DMS153 treated with DMSO at 0.1 percent for 48 hours (cell line): ENCODE results near the gene DYSF.
A peak's percentile ranks its signal among the peaks of the same experiment; 100 is the strongest.

Experiments used
- DNase-seq: peaks from one replicate; lab custom pipeline; 2025; ENCODE audit not compliant: unreplicated experiment; lab: John Stamatoyannopoulos, UW

Gene DYSF

DNA sequence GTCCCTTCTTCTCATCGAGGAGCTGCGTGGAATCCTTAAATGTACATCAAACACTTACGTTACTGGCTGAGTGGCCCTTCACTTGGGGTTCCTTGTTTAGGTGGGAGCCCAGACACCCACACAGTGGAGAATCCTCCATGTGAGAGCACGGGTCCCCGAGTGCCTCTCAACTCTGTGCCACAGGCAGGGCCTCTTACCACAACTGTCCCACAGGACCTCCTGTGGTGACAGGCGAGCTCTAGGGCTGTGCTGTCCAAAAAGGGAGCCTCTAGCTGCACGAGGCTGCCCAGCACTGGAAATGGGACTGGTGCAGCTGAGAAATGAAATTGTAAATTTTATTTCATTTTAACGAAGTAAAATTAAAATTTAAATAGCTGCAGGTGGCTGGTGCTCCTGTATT, 145.7 kb downstream of the DYSF start:
- DNase-seq, result no peak

DNA sequence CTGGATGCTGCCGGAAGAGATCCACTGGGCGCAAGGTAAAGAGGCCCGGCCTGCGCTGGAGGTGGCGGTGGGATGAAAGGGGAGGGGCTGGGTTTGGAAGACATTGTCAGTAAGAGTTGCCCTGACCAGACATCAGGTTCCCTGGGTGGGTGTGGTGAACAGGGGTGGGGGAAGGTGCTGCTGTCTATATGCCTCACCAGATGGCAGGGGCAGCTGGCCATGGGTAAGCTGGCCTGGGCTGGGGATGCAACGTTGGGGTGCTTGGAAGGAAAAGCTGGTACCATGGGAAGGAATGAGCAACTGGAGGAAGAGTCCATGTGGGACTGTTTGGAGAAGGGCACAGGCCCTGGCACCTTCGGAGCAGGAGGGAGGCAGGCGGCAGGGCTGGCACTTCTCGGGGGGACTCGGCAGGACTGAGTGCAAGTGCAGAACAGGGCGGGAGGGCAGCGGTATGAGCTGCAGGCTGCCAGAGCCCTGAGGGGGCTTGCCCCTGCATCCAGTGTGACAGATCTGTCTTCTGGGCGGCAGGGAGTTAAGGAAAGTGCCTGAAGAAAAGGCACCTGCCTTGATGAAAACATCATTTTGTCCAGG, 146.4 kb downstream of the DYSF start:
- no peak for DNase-seq

DNA sequence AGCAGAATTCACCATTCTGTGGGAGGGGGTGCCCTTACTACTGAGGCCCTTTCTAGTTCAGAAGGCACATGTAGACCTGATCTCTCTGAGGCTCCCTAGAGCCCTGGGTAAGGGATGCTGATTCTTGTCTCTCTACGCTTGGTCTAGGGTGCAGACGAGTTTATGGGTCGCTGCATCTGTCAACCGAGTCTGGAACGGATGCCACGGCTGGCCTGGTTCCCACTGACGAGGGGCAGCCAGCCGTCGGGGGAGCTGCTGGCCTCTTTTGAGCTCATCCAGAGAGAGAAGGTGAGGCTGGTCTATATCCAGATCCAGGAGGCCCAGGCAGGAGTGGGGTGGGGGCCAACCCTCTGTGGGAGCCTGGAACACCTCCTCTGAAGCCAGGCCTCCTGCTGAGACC, 147.2 kb downstream of the DYSF start:
- DNase-seq, result no peak

- DNase-seq, result no peak
Observed at GRCh38 chr2:71601136-71602114, 148.1 kb downstream of the DYSF start.

DNA sequence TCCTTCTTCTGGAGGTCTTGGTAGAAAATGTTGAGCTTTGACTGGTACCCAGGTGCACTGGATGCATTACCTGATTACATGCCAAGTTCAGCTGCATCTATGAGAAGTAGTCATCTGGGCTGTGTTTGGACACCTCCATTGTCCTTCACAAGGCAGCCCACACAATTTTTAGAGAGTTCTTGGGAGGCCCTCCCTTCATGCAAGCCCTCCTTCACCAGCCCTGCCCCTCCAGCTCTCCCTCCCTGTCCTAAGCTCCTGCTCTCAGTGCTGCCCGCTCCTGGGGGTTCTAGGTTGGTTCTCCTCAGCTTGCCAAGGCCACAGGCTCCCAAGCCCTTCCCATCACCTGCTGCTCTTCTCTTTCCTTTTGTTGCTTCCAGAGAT, 148.7 kb downstream of the DYSF start:
- DNase-seq, result no peak

GRCh38 chr2:71602581-71602980, 149.2 kb downstream of the DYSF start:
- no peak for DNase-seq

- DNase-seq, result no peak
Observed at GRCh38 chr2:71603311-71603811, 150.0 kb downstream of the DYSF start.

DNA sequence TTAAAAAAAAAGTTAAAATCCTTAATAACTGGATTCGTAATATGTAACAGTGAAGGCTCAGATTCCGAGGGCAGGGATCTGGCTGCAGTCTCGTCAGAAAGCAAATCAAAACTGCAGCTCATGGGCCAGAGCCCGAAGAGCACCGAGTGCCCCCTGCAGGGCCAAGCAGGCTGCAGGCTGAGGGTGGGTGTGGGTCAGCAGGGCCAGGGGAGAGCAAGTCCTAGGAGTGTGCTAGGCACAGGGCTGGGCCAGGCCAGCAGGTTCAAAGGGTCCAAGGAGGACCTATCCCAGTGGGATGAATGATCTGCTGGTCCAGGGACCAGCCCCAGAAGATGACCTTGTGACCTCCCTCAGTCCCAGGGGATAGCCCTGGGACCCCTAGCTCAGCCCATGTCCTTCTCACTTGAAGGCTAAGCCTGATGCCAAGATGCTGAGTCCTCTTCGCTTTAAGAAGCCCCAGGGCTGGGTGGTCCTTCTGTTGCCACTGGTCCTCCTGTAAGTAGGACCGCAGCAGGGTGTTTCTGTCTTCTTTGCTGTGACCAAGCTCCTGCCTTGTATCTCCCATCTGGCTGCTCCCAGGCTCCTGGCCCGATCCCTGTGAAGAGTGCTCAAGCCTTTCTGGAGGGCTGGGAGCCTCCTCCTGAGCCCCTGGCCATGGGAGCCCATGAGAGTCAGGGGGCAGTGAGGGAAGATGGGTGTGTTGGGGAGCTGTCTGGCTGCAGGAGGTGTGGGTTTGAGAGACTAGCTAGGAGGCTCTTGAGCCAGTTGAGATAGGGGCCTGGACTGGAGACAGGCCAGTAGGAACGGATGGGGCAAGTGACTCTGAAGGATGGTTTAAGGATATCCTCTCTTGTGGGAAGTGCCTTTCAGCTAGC, 150.7 kb downstream of the DYSF start:
- no peak for DNase-seq

DNA sequence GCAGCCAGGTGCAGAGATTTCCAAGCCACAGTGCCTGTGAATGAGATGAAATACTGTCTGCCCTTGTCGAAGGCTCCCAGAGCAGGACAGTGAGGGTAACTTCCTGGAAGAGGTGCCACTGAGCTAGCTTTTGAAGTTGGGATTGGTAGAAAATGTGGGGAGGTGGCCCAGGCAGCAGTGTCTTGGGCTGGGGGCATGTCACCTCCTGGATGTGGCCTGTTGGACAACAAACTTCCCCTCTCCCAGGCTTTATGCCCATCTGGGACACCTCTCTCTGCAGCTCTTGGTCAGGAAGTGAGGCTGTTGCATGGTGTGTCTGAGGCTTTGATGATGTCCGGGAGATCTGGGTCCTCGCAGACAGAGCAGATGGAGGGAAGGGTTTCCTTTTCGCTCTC, 151.4 kb downstream of the DYSF start:
- no peak for DNase-seq

DNA sequence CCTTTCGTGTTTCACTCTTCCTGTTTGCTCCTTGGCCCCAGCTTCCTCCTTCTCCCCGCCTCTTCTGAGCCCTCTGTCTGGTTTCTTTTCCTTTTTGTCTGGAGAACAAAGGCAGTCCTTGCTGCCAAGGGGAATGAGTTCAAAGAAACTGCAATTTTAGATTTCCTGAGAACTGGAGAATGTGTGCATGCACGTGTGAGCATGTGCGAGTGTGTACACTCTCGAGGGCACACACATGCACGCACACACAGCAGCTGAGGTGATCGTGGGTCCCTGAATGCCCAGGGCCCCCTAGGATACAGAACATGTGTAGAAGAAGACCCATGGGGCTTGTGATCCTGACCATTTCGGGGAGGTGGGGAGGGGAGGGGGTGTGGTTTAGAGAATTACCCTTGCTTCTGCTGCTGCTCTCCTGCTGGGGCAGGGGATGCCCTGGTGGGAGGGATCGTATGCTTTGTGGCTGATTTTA, 151.8 kb downstream of the DYSF start:
- DNase-seq, result no peak

- DNase-seq, result no peak
Observed at GRCh38 chr2:71605781-71606241, 152.4 kb downstream of the DYSF start.

- DNase-seq, result no peak
Observed at GRCh38 chr2:71606244-71606643, 152.9 kb downstream of the DYSF start.

DNA sequence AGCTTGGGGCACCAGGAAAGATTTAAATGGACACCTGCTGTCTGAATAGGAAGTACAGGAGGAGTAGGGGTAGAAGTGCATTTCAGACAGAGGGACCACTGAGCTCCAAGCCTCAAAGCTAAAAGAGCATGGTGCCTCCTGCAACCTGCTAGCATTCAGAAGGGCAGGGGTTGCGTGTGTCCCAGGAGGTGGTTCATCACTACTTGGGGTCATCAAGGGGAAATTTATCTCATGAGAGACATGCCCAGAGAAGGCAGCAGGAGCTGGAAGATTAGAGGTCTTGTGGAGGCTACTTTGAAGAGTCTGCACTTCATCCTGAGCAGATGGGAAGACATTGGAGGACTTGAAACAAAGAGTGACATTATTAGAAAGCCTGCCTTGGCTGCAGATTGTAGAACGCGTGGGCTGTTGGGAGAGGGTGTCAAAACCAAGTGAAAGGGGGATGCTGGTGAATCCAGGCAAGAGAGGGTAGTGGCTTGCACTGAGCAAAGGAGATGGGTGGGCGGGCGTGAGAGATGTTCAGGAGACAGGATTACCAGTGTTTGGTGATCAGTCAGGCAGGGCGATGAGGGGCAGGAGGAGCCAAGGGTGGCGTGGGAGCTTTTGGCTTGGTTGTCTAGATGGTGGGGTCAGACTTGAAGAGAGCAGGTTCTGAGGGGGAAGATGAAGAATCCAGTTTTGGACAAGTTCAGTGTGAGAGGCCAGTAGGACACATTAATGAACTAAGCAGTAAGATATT, 154.0 kb downstream of the DYSF start:
- DNase-seq, result no peak

- DNase-seq, result no peak
Observed at GRCh38 chr2:71608034-71608433, 154.7 kb downstream of the DYSF start.

GRCh38 chr2:71608441-71608840, 155.1 kb downstream of the DYSF start:
- DNase-seq, result no peak

DNA sequence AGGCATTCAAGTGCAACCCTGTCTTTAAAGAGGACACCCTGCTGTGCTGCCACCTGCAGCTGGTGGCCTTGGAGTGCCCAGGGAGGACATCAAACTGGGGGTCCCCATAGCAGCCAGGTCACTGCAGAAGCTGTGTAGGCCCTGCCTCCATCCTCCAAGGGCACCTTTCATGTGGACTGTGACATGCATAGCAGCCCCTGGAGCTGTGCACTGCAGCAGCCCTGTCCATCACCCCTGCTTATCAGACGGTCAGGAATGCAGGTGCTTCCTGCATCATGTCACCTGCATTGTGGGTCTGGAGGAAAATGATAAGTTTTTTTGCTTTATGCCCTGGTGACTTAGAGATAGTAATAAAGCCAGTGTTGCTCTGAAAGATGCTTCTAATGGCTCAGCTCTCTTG, 155.7 kb downstream of the DYSF start:
- no peak for DNase-seq

- DNase-seq, result no peak
Observed at GRCh38 chr2:71609441-71609840, 156.1 kb downstream of the DYSF start.

DNA sequence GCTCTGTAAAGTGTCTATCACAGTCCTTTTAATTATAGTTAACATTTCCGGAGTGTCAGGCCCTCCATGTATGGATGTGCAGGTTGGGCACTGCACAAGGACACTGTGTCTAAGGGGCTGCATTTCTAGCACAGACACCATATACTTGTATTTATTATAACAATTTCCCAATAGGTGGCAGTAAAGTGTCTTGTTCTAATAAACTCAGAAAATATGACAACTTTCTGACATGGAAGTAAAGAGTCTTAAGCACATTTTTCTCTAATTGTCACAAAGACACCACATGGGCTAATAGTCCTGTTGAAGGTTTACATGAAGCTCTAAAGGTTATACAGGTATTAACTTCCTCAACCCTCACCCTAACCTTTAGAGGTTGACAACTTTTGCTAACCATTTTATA, 156.6 kb downstream of the DYSF start:
- DNase-seq, result peak; percentile 13

GRCh38 chr2:71610671-71611070, 157.3 kb downstream of the DYSF start:
- no peak for DNase-seq

DNA sequence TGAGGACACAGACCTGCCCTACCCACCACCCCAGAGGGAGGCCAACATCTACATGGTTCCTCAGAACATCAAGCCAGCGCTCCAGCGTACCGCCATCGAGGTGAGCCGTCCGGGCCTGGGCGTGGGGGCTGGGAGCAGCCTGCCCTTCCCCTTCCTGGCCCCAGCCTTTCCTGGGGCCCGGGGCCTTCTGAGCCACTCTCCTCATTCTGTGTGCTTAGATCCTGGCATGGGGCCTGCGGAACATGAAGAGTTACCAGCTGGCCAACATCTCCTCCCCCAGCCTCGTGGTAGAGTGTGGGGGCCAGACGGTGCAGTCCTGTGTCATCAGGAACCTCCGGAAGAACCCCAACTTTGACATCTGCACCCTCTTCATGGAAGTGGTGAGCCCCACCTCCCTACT, 157.9 kb downstream of the DYSF start:
- no peak for DNase-seq
